ENCODE measurements around the gene COL6A2.

DNA sequence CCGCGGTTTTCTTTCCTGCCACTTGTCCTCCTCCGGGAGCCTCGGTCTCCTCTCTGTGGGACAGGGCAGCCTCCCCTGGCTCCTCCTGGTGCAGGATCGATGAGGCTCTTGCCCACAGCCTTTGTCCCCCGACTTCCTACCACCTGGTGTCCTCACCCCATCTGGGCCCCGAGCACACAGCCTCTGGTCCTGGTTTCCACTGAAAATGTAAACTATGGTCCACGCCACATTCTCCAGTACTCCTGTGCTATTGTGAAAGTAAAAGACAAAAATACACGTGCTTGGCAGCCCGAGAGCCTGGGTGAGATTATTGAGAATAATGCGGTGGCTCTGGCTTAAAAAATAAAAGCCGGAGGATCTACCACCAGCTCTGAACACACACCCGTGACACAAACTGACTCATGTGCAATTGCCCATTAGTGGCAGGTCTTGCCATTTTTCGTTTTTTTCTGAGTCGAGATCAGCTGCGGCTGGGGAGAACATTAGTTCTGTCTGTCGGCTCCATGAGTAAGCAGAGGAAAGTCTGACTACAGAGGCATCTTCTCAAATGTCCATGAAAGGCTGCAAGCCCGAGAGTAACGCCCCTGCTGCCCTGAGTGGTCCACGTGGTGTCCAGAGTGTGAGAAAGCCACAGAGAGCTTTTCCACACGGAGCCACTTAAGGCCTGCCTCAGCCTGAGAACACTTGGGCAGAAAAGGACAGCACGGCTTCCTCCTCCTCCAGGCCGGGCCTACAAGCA lies 5.7 kb upstream of the COL6A2 start:
- no peak for TF ChIP-seq CREB1 (IDR thresholded peaks at IDR 0.05; ENCODE audit: low read depth)
- no peak for TF ChIP-seq CEBPB (IDR thresholded peaks at IDR 0.05)
- no peak for TF ChIP-seq TEAD4 (IDR thresholded peaks at IDR 0.05)
- no peak for TF ChIP-seq EGR1 (IDR thresholded peaks at IDR 0.05)
- no peak for TF ChIP-seq USF1 (IDR thresholded peaks at IDR 0.05)
- no peak for TF ChIP-seq FOXM1 (IDR thresholded peaks at IDR 0.05; ENCODE audit: borderline replicate concordance, low read depth)
- no peak for TF ChIP-seq MAX (IDR thresholded peaks at IDR 0.05)

Measured in Ishikawa (cell line).